B cell (primary cell): ENCODE measurements around the gene LRRC26.

ENCODE experiments used
- CTCF ChIP-seq: fragments of 200-600 bp; IDR thresholded peaks from one replicate; pipeline ENCODE4 v1.8.0; 2022; ENCODE audit warnings: antibody characterized with exemption, mild to moderate bottlenecking
- EZH2 ChIP-seq: IDR thresholded peaks from 2 replicates; pipeline ENCODE4 v1.6.1; 2012; ENCODE audit warnings: borderline replicate concordance, low read depth, mild to moderate bottlenecking, moderate library complexity, low read length; ENCODE audit not compliant: insufficient read depth, poor library complexity, severe bottlenecking

DNA sequence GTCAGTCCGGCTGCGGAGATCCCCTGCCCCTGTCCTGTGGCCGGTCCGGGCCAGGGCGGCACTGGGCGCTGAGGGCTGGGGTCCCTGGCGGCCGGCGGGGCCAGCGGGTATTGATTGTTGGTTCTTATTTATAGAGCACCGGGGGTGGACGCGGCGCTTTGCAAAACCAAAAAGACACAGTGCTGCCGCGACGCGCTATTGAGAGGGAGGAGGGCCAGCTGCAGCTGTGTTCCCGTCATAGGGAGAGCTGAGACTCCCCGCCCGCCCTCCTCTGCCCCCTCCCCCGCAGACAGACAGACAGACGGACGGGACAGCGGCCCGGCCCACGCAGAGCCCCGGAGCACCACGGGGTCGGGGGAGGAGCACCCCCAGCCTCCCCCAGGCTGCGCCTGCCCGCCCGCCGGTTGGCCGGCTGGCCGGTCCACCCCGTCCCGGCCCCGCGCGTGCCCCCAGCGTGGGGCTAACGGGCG lies 2.5 kb downstream of the LRRC26 start:
- no peak for TF ChIP-seq CTCF
- no peak for TF ChIP-seq EZH2
